Measurements from ENCODE around the gene WNT2B. TPM values are rescaled to one million over a fixed set of nuclear protein-coding genes. Genes with fewer than 3 reads are reported as not detected.

The WNT2B gene
- total RNA-seq, 1 donor, result 2.2 TPM

- Histone ChIP-seq H3K4me1 (ENCODE audit: insufficient read depth, low read length) (peaks cover 71% of the 10 kb centered on the region), H2AFZ (ENCODE audit: low read length) (no peak overlapping the region), H4K20me1 (ENCODE audit: insufficient read depth, low read length) (no peaks in the 10 kb centered on the region), H3K4me2 (ENCODE audit: insufficient read depth, low read length) (no peak overlapping the region), H3K27ac (ENCODE audit: low read depth, low read length) (peak overlapping the region; percentile 67), H3K79me2 (ENCODE audit: insufficient read depth, low read length) (no peaks in the 10 kb centered on the region), H3K9me3 (ENCODE audit: low read depth, low read length) (no peaks in the 10 kb centered on the region), H3K27me3 (ENCODE audit: insufficient read depth, low read length) (no peaks in the 10 kb centered on the region), H3K4me3 (ENCODE audit: insufficient read depth, low read length) (no peak overlapping the region), H3K36me3 (ENCODE audit: insufficient read depth, low read length) (peaks cover 4% of the 10 kb centered on the region)
- no peak for DNase-seq (ENCODE audit: insufficient read length, low spot score, missing footprints)
- TF ChIP-seq CTCF (IDR thresholded peaks at IDR 0.05; ENCODE audit: extremely low read depth, low read depth, low read length), result no peak
Measured at GRCh38 chr1:112529301-112529700, 20.5 kb downstream of the WNT2B start.

- H3K79me2 ChIP-seq (ENCODE audit: insufficient read depth, low read length), result no peaks in the 10 kb centered on the region
- no peak overlapping the region for H3K4me3 ChIP-seq (ENCODE audit: insufficient read depth, low read length)
- H4K20me1 ChIP-seq (ENCODE audit: insufficient read depth, low read length), result no peaks in the 10 kb centered on the region
- H3K27me3 ChIP-seq (ENCODE audit: insufficient read depth, low read length), result no peaks in the 10 kb centered on the region
- peaks cover 59% of the 10 kb centered on the region for H3K4me1 ChIP-seq (ENCODE audit: insufficient read depth, low read length)
- H3K4me2 ChIP-seq (ENCODE audit: insufficient read depth, low read length), result no peak overlapping the region
- H3K36me3 ChIP-seq (ENCODE audit: insufficient read depth, low read length), result no peaks in the 10 kb centered on the region
- H2AFZ ChIP-seq (ENCODE audit: low read length), result no peak overlapping the region
- DNase-seq (ENCODE audit: insufficient read length, low spot score, missing footprints), result no peak
- no peaks in the 10 kb centered on the region for H3K9me3 ChIP-seq (ENCODE audit: low read depth, low read length)
- H3K27ac ChIP-seq (ENCODE audit: low read depth, low read length), result no peak overlapping the region
- no peak for TF ChIP-seq CTCF (IDR thresholded peaks at IDR 0.05; ENCODE audit: extremely low read depth, low read depth, low read length)
Measured at GRCh38 chr1:112530832-112531231, 22.1 kb downstream of the WNT2B start.

- Histone ChIP-seq H3K79me2 (ENCODE audit: insufficient read depth, low read length) (no peaks in the 10 kb centered on the region), H3K4me3 (ENCODE audit: insufficient read depth, low read length) (no peak overlapping the region), H3K36me3 (ENCODE audit: insufficient read depth, low read length) (no peaks in the 10 kb centered on the region), H4K20me1 (ENCODE audit: insufficient read depth, low read length) (no peaks in the 10 kb centered on the region), H3K27ac (ENCODE audit: low read depth, low read length) (peak overlapping the region; percentile 81), H3K4me2 (ENCODE audit: insufficient read depth, low read length) (no peak overlapping the region), H3K9me3 (ENCODE audit: low read depth, low read length) (no peaks in the 10 kb centered on the region), H3K4me1 (ENCODE audit: insufficient read depth, low read length) (peaks cover 60% of the 10 kb centered on the region), H2AFZ (ENCODE audit: low read length) (no peak overlapping the region), H3K27me3 (ENCODE audit: insufficient read depth, low read length) (no peaks in the 10 kb centered on the region)
- no peak for DNase-seq (ENCODE audit: insufficient read length, low spot score, missing footprints)
- no peak for TF ChIP-seq CTCF (IDR thresholded peaks at IDR 0.05; ENCODE audit: extremely low read depth, low read depth, low read length)
Measured at GRCh38 chr1:112532064-112532463, 23.3 kb downstream of the WNT2B start.

- H3K79me2 ChIP-seq (ENCODE audit: insufficient read depth, low read length), result no peaks in the 10 kb centered on the region
- DNase-seq (ENCODE audit: insufficient read length, low spot score, missing footprints), result peak; percentile 47
- H3K4me3 ChIP-seq (ENCODE audit: insufficient read depth, low read length), result no peak overlapping the region
- H3K27me3 ChIP-seq (ENCODE audit: insufficient read depth, low read length), result no peaks in the 10 kb centered on the region
- no peaks in the 10 kb centered on the region for H3K9me3 ChIP-seq (ENCODE audit: low read depth, low read length)
- H3K27ac ChIP-seq (ENCODE audit: low read depth, low read length), result peak overlapping the region; percentile 81
- no peak overlapping the region for H2AFZ ChIP-seq (ENCODE audit: low read length)
- no peaks in the 10 kb centered on the region for H4K20me1 ChIP-seq (ENCODE audit: insufficient read depth, low read length)
- H3K4me2 ChIP-seq (ENCODE audit: insufficient read depth, low read length), result peak overlapping the region; percentile 3
- peaks cover 60% of the 10 kb centered on the region for H3K4me1 ChIP-seq (ENCODE audit: insufficient read depth, low read length)
- no peak for TF ChIP-seq CTCF (IDR thresholded peaks at IDR 0.05; ENCODE audit: extremely low read depth, low read depth, low read length)
- no peaks in the 10 kb centered on the region for H3K36me3 ChIP-seq (ENCODE audit: insufficient read depth, low read length)
Measured at GRCh38 chr1:112533029-112533428, 24.3 kb downstream of the WNT2B start.

All from osteoblast (primary cell).